ENCODE measurements around the gene FTH1.

DNA sequence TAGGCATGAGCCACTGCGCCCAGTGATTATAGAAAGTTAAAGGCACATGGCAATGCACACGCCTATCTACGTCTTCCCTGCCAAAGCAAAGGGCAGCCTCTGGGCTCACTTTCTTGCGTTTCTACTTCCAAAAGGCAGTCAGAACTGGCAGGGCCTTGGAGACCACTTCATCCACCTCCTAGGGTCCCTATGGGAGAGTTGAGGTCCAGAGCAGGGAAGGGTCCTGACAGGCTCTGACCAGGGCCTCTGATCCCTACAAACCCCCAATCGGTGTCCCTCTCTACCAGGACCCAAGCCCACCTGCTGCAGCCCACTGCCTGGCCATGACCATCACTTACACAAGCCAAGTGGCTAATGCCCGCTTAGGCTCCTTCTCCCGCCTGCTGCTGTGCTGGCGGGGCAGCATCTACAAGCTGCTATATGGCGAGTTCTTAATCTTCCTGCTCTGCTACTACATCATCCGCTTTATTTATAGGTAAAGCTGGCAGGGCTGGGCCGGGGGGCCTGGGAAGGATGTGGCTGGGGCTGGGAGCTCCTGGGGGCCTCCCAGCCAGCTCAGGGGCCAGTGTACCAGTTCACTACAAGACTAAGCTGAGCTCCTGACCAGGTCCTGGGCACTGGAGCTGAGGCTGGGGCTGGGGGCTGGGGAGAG is 15.8 kb downstream of the FTH1 start:
- TF ChIP-seq CTCF (IDR thresholded peaks at IDR 0.05; ENCODE audit: insufficient read depth, low read length, poor library complexity, severe bottlenecking) (no peak), EZH2phosphoT487 (conservative IDR thresholded peaks at IDR 0.05; ENCODE audit: low read length) (no peak)
